C4-2B (cell line): ENCODE results near the gene RAD18.

Experiments
- ZFX ChIP-seq: fragments of 450-650 bp; IDR thresholded peaks from 2 replicates; pipeline ENCODE4 v1.6.1; 2017
- TF ChIP-seq, protein P1 (sequence below): fragments of 450-650 bp; conservative IDR thresholded peaks from 2 replicates; pipeline ENCODE4 v1.5.1; 2017; ENCODE audit warnings: mild to moderate bottlenecking

DNA sequence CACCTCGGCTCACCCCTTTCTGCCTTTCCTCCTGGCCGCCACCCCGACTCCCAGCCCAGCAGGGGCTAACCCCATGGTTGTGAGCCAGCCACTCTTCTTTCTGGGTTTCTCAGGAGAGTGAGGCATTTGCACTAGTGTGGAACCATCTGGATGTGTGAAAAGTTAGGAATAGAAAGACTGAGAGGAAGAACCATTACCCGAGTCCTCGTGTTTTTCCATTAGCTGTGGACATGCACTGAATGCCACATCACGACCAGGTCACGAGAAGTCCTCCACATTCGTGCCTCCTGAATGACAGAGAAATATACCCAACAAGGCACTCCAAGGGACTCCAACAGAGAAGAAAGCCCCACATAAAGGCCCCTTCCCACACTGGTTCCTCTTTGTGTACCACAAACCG is 18.0 kb upstream of the RAD18 start:
- TF ChIP-seq, protein P1, sequence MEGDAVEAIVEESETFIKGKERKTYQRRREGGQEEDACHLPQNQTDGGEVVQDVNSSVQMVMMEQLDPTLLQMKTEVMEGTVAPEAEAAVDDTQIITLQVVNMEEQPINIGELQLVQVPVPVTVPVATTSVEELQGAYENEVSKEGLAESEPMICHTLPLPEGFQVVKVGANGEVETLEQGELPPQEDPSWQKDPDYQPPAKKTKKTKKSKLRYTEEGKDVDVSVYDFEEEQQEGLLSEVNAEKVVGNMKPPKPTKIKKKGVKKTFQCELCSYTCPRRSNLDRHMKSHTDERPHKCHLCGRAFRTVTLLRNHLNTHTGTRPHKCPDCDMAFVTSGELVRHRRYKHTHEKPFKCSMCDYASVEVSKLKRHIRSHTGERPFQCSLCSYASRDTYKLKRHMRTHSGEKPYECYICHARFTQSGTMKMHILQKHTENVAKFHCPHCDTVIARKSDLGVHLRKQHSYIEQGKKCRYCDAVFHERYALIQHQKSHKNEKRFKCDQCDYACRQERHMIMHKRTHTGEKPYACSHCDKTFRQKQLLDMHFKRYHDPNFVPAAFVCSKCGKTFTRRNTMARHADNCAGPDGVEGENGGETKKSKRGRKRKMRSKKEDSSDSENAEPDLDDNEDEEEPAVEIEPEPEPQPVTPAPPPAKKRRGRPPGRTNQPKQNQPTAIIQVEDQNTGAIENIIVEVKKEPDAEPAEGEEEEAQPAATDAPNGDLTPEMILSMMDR = no peak
- TF ChIP-seq ZFX = no peak
